Pancreas (tissue), 10 donors: Measurements from ENCODE around the gene MCC. TPM values are rescaled to one million over a fixed set of nuclear protein-coding genes. Genes with fewer than 3 reads are reported as not detected.

Source experiments
- ATAC-seq, 4 donors: fragments of 200-7000 bp; cut with Tn5 transposase; one replicate each; pipeline versions ENCODE4 v1.8.0 to v1.9.1; 2020; ENCODE audit warnings: mild to moderate bottlenecking in 4 of 4, moderate library complexity in 4 of 4
- DNase-seq, 6 donors: peaks; one replicate each; pipeline ENCODE4 v3.0.0-alpha.2; 2020
- FAIRE-seq: peaks from 2 replicates; lab custom pipeline; 2012; peaks lifted over from hg19 to GRCh38; lab: Jason Lieb, UNC
- H3K27ac ChIP-seq, 4 donors: fragments of 200-600 bp; sonication (generic); 1 replicate in 3 of 4; 2 replicates in 1 of 4; pipeline versions ENCODE4 v1.5.0 to v1.8.0; 2020
- H3K27me3 ChIP-seq, 4 donors: fragments of 200-600 bp; one replicate each; pipeline ENCODE4 v1.8.0; 2021
- H3K36me3 ChIP-seq, 3 donors: fragments of 200-600 bp; sonication (generic) in 1 of 3; one replicate each; pipeline versions ENCODE4 v1.5.0 to v1.8.0; 2020 to 2021
- H3K4me1 ChIP-seq, 3 donors: fragments of 200-600 bp; one replicate each; pipeline ENCODE4 v1.8.0; 2021
- H3K4me3 ChIP-seq, 4 donors: fragments of 200-600 bp; sonication (generic) in 2 of 4; one replicate each; pipeline versions ENCODE4 v1.5.0 to v1.8.0; 2020 to 2021
- H3K9me3 ChIP-seq, 4 donors: fragments of 200-600 bp; one replicate each; pipeline ENCODE4 v1.8.0; 2021
- WGBS, 2 donors: extraction: QIAGEN DNeasy Blood & Tissue Kit; methylation state at CpG; one replicate each; pipeline ENCODE4 v1.1.7; 2013; 5-methylcytosine and 5-hydroxymethylcytosine counted together
- intact Hi-C, 3 donors: fragments of 100-400 bp; cut with DNase I; formaldehyde crosslinking; loops; one replicate each; pipeline versions ENCODE4 v1.11.1 to v1.14.2; 2022
- polyA plus RNA-seq, 2 donors: library from polyadenylated mRNA; stranded (reverse); fragments of 200-250 nt; gene quantifications; one replicate each; pipeline ENCODE4 v1.2.3, GENCODE V29; 2013
- total RNA-seq, 6 donors: library from RNA; stranded (reverse); fragmentation: NEBNext Ultra II Directional in 4 of 6; extraction: Animal tissue kit (Norgen Biotek cat#: 25700) in 4 of 6; gene quantifications; one replicate each; pipeline versions ENCODE4 v1.2.1 to v1.2.4, GENCODE V29; 2021 to 2023
- TF ChIP-seq, protein P1 (sequence below), 4 donors: fragments of 200-600 bp; sonication (generic) in 3 of 4; IDR thresholded peaks; one replicate each; pipeline versions ENCODE4 v1.5.0 to v1.8.0; 2021; ENCODE audit warnings: antibody characterized with exemption in 4 of 4
- donor health status: healthy with polysubstance abuse.
- donor health status: DM: no; HTN: no; CAD: no; lungs with moderate emphysema.
- donor health status: DM: no; HTN: no; CAD: no.
- donor health status: control.
- donor health status: control.
- donor health status: Bipolar disorder and iron deficiency.
- donor health status: DM: yes; HTN: yes; CAD: no.
- donor health status: DM: no; HTN: no; CAD: no.
- donor health status: DM: no; HTN: no; CAD: no.
- donor health status: DM: yes; HTN: yes; CAD: no.

MCC gene
- total and polyA plus RNA-seq, 8 donors = 1.3 to 8.3 (median 4.0) TPM

DNA sequence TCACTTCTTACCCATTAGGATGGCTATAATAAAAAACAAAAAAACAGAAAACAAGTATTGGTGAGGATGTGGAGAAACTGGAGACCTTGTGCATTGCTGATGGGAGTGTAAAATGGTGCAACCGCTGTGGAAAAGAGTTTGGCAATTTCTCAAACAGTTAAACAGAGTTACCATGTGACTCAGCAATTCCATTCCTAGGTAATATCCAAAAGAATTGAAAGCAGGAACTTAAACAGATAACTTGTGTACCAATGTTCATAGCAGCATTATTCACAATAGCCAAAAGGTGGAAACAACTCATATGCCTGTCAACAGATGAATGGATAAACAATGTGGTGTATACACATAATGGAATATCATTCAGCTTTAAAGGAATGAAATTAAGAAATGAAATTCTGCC is 482.8 kb downstream of the MCC start:
- H3K9me3 ChIP-seq = no peaks in the 10 kb centered on the region
- H3K27me3 ChIP-seq = no peaks in the 10 kb centered on the region
- no peaks in the 10 kb centered on the region for H3K4me1 ChIP-seq
- no peak overlapping the region for H3K4me3 ChIP-seq
- no peak overlapping the region for H3K27ac ChIP-seq
- intact Hi-C loops = no loop called here
- ATAC-seq = no peak
- WGBS, 2 donors = 87 to 91% methylated on average over 1 of the region's 1 CpG
- H3K36me3 ChIP-seq = peaks cover 0 to 17% (median 5%) of the 10 kb centered on the region in 3 donors
- DNase-seq = no peak
- FAIRE-seq = no peak
- TF ChIP-seq, protein P1, sequence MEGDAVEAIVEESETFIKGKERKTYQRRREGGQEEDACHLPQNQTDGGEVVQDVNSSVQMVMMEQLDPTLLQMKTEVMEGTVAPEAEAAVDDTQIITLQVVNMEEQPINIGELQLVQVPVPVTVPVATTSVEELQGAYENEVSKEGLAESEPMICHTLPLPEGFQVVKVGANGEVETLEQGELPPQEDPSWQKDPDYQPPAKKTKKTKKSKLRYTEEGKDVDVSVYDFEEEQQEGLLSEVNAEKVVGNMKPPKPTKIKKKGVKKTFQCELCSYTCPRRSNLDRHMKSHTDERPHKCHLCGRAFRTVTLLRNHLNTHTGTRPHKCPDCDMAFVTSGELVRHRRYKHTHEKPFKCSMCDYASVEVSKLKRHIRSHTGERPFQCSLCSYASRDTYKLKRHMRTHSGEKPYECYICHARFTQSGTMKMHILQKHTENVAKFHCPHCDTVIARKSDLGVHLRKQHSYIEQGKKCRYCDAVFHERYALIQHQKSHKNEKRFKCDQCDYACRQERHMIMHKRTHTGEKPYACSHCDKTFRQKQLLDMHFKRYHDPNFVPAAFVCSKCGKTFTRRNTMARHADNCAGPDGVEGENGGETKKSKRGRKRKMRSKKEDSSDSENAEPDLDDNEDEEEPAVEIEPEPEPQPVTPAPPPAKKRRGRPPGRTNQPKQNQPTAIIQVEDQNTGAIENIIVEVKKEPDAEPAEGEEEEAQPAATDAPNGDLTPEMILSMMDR (IDR thresholded peaks at IDR 0.05) = no peak

DNA sequence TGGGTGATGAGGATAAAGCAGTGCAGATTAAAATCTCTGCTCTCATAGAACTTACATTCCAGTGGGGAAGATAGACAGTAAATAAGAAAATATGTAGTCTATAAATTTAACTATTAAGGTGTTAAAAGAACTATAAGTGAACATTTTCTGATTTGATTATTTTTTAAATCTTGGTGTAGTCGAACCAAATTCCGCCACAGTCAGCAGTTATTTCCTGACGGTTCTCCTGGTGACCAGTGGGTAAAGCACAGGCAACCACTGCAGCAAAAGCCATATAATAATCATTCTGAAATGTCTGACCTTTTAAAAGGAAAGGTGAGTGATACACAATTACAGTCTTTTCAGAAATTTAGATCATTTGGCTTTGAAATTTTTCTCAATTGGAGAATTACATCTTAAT is 484.5 kb downstream of the MCC start:
- Histone ChIP-seq H3K4me3 (no peak overlapping the region), H3K27me3 (no peaks in the 10 kb centered on the region), H3K36me3 (peaks cover 0 to 17% (median 5%) of the 10 kb centered on the region in 3 donors), H3K9me3 (no peaks in the 10 kb centered on the region), H3K4me1 (no peaks in the 10 kb centered on the region), H3K27ac (no peak overlapping the region)
- TF ChIP-seq, protein P1 (IDR thresholded peaks at IDR 0.05) = no peak
- WGBS, 2 donors = 85 to 86% methylated on average over 3 of the region's 3 CpGs
- FAIRE-seq (no peak), DNase-seq (no peak), ATAC-seq (no peak)
- intact Hi-C loops = no loop called here

DNA sequence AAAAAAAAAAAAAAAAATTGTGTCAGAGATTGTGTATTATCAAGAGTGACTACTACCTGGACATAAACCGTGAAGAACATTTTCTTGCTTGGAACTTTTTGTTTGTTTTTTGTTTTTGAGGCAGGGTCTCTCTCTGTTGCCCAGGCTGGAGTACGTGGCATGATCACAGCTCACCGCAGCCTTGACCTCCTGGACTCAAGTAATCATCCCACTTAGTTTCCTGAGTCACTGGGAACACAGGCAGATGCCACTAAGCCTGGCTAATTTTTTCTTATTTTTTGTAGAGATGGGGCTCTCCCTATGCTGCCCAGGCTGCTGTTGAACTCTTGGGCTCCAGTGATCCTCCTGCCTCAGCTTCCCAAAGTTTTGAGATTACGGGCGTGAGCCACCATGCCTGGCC is 485.8 kb downstream of the MCC start:
- Histone ChIP-seq H3K36me3 (peaks cover 0 to 17% (median 5%) of the 10 kb centered on the region in 3 donors), H3K27me3 (no peaks in the 10 kb centered on the region), H3K27ac (no peak overlapping the region), H3K4me1 (no peaks in the 10 kb centered on the region), H3K4me3 (no peak overlapping the region), H3K9me3 (no peaks in the 10 kb centered on the region)
- no peak for ATAC-seq
- no peak for DNase-seq
- intact Hi-C loops = no loop called here
- FAIRE-seq = no peak
- TF ChIP-seq, protein P1 (IDR thresholded peaks at IDR 0.05) = no peak
- 85 to 93% methylated on average over 5 of the region's 5 CpGs for WGBS, 2 donors

DNA sequence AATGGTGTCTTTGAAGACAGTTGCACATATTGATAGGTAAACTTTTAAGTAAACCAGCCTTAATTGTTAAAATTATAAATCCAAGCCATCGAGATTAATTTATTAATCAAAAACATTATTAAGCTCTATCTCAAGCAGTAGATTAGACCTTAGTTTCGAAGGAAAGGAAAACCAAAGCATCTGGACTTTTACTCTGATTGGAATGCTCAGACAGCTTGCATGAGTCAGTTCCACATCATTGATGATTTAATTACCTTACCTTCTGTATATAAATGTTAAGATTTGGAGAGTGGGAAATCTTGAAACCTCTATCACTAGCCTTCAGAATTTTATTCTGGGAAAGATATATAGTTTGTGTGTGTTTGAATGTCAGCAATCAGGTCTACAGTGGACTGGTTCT is 487.8 kb downstream of the MCC start:
- no peak for FAIRE-seq

DNA sequence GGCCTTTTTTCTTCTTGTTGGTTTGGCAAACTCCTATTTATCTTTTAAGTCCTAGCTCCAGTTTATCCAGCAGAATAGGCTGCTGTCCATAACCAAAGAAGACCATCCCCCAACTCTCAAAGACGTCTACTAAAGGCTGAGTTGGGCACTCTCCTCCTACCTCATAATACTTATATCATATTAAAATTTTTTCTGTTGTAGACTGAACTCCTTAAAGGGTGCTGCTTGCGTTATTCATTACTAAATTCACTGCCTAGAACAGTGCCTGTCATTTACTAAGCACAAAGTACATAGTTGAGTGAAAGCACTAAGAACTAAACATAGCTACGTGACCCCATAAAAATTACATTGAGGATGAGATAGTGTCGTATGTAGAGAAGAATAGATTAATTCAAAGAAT is 490.0 kb downstream of the MCC start:
- FAIRE-seq (no peak), DNase-seq (no peak), ATAC-seq (no peak)
- 89 to 94% methylated on average over 4 of the region's 4 CpGs for WGBS, 2 donors
- no peak overlapping the region for H3K27ac ChIP-seq
- no peaks in the 10 kb centered on the region for H3K4me1 ChIP-seq
- H3K27me3 ChIP-seq = no peaks in the 10 kb centered on the region
- no peaks in the 10 kb centered on the region for H3K9me3 ChIP-seq
- peaks cover 0 to 15% (median 0%) of the 10 kb centered on the region in 3 donors for H3K36me3 ChIP-seq
- no peak overlapping the region for H3K4me3 ChIP-seq
- intact Hi-C loops = loop anchor here in 2 of 3 donors (5.0 to 10.0 kb wide), 2 partner anchors 327 to 609 kb away; no protein-coding TSS in a partner anchor
- TF ChIP-seq, protein P1 (IDR thresholded peaks at IDR 0.05) = no peak

More for the DNA sequence above, 487.8 kb downstream of the MCC start:
- H3K4me1 ChIP-seq = no peaks in the 10 kb centered on the region
- ATAC-seq (no peak), DNase-seq (no peak)
- H3K36me3 ChIP-seq = peaks cover 0 to 17% (median 5%) of the 10 kb centered on the region in 3 donors
- no peaks in the 10 kb centered on the region for H3K27me3 ChIP-seq
- H3K9me3 ChIP-seq = no peaks in the 10 kb centered on the region
- WGBS, 2 donors = 87 to 89% methylated on average over 2 of the region's 2 CpGs
- TF ChIP-seq, protein P1 (IDR thresholded peaks at IDR 0.05) = no peak
- no peak overlapping the region for H3K27ac ChIP-seq
- H3K4me3 ChIP-seq = no peak overlapping the region
- intact Hi-C loops = no loop called here
